HCT116 (cell line): ENCODE data around the gene IPO13. TPM values are rescaled to one million over a fixed set of nuclear protein-coding genes. Genes with fewer than 3 reads are reported as not detected.
A peak's percentile ranks its signal among the peaks of the same experiment; 100 is the strongest.

Source experiments
- ATAC-seq: fragments of 200-7000 bp; cut with Tn5 transposase; 2 replicates; pipeline ENCODE4 v1.9.1; 2020; ENCODE audit warnings: mild to moderate bottlenecking, moderate library complexity
- BruUV-seq: library from RNA; stranded (reverse); fragments of 400-500 nt; replicated peaks from 2 replicates; lab custom pipeline; 2021; lab: Mats Ljungman, UMichigan
- CTCF ChIA-PET: fragments of 300-600 bp; sonication (Branson Sonifier 250); formaldehyde crosslinking; loops from one replicate; lab custom pipeline; 2021; ENCODE audit warnings: antibody characterized with exemption; lab: Charles Lee
- POLR2A ChIA-PET: fragments of 300-600, 350-600 bp; sonication (Branson Sonifier 250); formaldehyde crosslinking; loops from one replicate; lab custom pipeline; 2021; ENCODE audit warnings: antibody characterized with exemption; lab: Charles Lee
- RAD21 ChIA-PET, 2 experiments: fragments of 300-600 bp; sonication (Branson Sonifier 250); formaldehyde crosslinking; loops; one replicate each; lab custom pipeline; 2023; ENCODE audit warnings: low total read pairs in 2 of 2; ENCODE audit not compliant: uncharacterized antibody in 2 of 2, unreplicated experiment in 2 of 2, low non-redundant PET in 1 of 2; lab: Charles Lee
- DNase-seq: peaks from one replicate; pipeline ENCODE4 v3.0.0-alpha.2; 2010; ENCODE audit warnings: low read depth, low spot score
- H2AFZ ChIP-seq: fragments of 200-600 bp; shearing (Covaris generic), sonication (generic); 2 replicates; pipeline ENCODE4 v1.6.1; 2017; ENCODE audit warnings: low read depth, mixed run types, mixed read lengths, antibody characterized with exemption, low read length; ENCODE audit not compliant: poor library complexity, severe bottlenecking
- H3K27ac ChIP-seq: 2 replicates; pipeline ENCODE4 v1.5.1; 2012; ENCODE audit warnings: low read depth, low read length
- H3K27me3 ChIP-seq: fragments of 200-600 bp; sonication (generic); 2 replicates; pipeline ENCODE4 v1.6.1; 2016; ENCODE audit warnings: mixed run types, low read length, mixed read lengths; ENCODE audit not compliant: insufficient read depth
- H3K36me3 ChIP-seq, 2 experiments: fragments of 200-500 bp in 1 of 2; fragments of 200-600 bp in 1 of 2; sonication (Bioruptor generic) in 1 of 2; sonication (generic) in 1 of 2; 2 replicates each; pipeline versions ENCODE4 v1.5.1 to v1.6.1; 2014 to 2016; ENCODE audit warnings: low read length in 2 of 2, inconsistent platforms in 1 of 2, mixed read lengths in 1 of 2, mixed run types in 1 of 2; ENCODE audit not compliant: insufficient read depth in 2 of 2, control insufficient read depth in 1 of 2
- H3K4me1 ChIP-seq, 2 experiments: fragments of 200-600 bp in 1 of 2; sonication (generic) in 1 of 2; 2 replicates each; pipeline versions ENCODE4 v1.5.1 to v1.6.1; 2012 to 2017; ENCODE audit warnings: low read length in 2 of 2, inconsistent platforms in 1 of 2, mild to moderate bottlenecking in 1 of 2, mixed read lengths in 1 of 2, mixed run types in 1 of 2, moderate library complexity in 1 of 2; ENCODE audit not compliant: insufficient read depth in 2 of 2, control insufficient read depth in 1 of 2
- H3K4me2 ChIP-seq: fragments of 200-600 bp; sonication (generic); 2 replicates; pipeline ENCODE4 v1.6.1; 2017; ENCODE audit warnings: mixed run types, low read length, mixed read lengths
- H3K4me3 ChIP-seq, 2 experiments: fragments of 200-600 bp in 1 of 2; sonication (generic) in 1 of 2; replicated peaks in 1 of 2; 2 replicates each; pipeline ENCODE4 v1.5.1; 2011 to 2016; ENCODE audit warnings: low read length in 2 of 2, control low read depth in 1 of 2, low read depth in 1 of 2, mild to moderate bottlenecking in 1 of 2, mixed read lengths in 1 of 2, mixed run types in 1 of 2
- H3K79me2 ChIP-seq: fragments of 200-600 bp; sonication (generic); 2 replicates; pipeline ENCODE4 v1.6.1; 2017; ENCODE audit warnings: mild to moderate bottlenecking, mixed run types, low read length, moderate library complexity, mixed read lengths; ENCODE audit not compliant: insufficient read depth
- H3K9ac ChIP-seq: fragments of 200-600 bp; sonication (generic); 2 replicates; pipeline ENCODE4 v1.6.1; 2016; ENCODE audit warnings: low read length, mixed read lengths
- H3K9me2 ChIP-seq: fragments of 200-600 bp; sonication (generic), shearing (Covaris generic); 2 replicates; pipeline ENCODE4 v1.6.1; 2017; ENCODE audit warnings: mixed run types, mild to moderate bottlenecking, moderate library complexity; ENCODE audit not compliant: insufficient read depth
- H3K9me3 ChIP-seq, 2 experiments: fragments of 200-500 bp in 1 of 2; fragments of 200-600 bp in 1 of 2; sonication (Bioruptor generic) in 1 of 2; sonication (generic) in 1 of 2; 2 replicates each; pipeline ENCODE4 v1.6.1; 2014 to 2017; ENCODE audit warnings: low read length in 2 of 2, mixed read lengths in 2 of 2, inconsistent platforms in 1 of 2, low read depth in 1 of 2, mild to moderate bottlenecking in 1 of 2, mixed run types in 1 of 2, moderate library complexity in 1 of 2; ENCODE audit not compliant: control insufficient read depth in 1 of 2, insufficient read depth in 1 of 2
- H4K20me1 ChIP-seq: fragments of 200-600 bp; sonication (generic), shearing (Covaris generic); 2 replicates; pipeline ENCODE4 v1.6.1; 2017; ENCODE audit warnings: mixed run types, mild to moderate bottlenecking, moderate library complexity; ENCODE audit not compliant: insufficient read depth
- CEBPB ChIP-seq: IDR thresholded peaks from 2 replicates; pipeline ENCODE4 v1.6.1; 2012; ENCODE audit warnings: low read depth
- EGR1 ChIP-seq: IDR thresholded peaks from 2 replicates; pipeline ENCODE4 v1.6.1; 2012; ENCODE audit warnings: low read depth
- FOSL1 ChIP-seq: IDR thresholded peaks from 2 replicates; pipeline ENCODE4 v1.6.1; 2012; ENCODE audit warnings: low read depth
- POLR2A ChIP-seq: IDR thresholded peaks from 2 replicates; pipeline ENCODE4 v1.7.0; 2011; ENCODE audit warnings: borderline replicate concordance; ENCODE audit not compliant: insufficient read depth, insufficient read length; ENCODE audit errors: extremely low read depth
- POLR2AphosphoS5 ChIP-seq: IDR thresholded peaks from 2 replicates; pipeline ENCODE4 v1.6.1; 2011; ENCODE audit warnings: mild to moderate bottlenecking, low read depth, low read length, moderate library complexity
- REST ChIP-seq: IDR thresholded peaks from 2 replicates; pipeline ENCODE4 v1.6.1; 2012; ENCODE audit warnings: low read depth
- SIN3A ChIP-seq: IDR thresholded peaks from 2 replicates; pipeline ENCODE4 v1.6.1; 2012; ENCODE audit warnings: low read depth
- SP1 ChIP-seq: IDR thresholded peaks from 2 replicates; pipeline ENCODE4 v1.6.1; 2012; ENCODE audit warnings: low read depth
- YY1 ChIP-seq: IDR thresholded peaks from 2 replicates; pipeline ENCODE4 v1.6.1; 2011; ENCODE audit warnings: low read length, low read depth, moderate library complexity, mild to moderate bottlenecking; ENCODE audit not compliant: insufficient replicate concordance; ENCODE audit errors: extremely low read depth
- intact Hi-C: fragments of 100-400 bp; cut with micrococcal nuclease; formaldehyde crosslinking; loops from 2 replicates; pipeline ENCODE4 v1.10.0; 2022
- total RNA-seq: library from RNA; stranded (reverse); gene quantifications from one replicate; pipeline ENCODE4 v1.2.1, GENCODE V29; 2021; ENCODE audit not compliant: unreplicated experiment

The IPO13 gene
- total RNA-seq, 1 experiment from 2014 or later: 18.7 TPM

GRCh38 chr1:43970911-43971310 lies 24.2 kb downstream of the IPO13 start:
- H3K9ac ChIP-seq: peak overlapping the region; percentile 85
- no TSS peak for BruUV-seq
- CTCF ChIA-PET: no interaction called here

GRCh38 chr1:43971336-43971980 lies 24.7 kb downstream of the IPO13 start:
- RAD21 ChIA-PET: no interaction called here
- BruUV-seq: no TSS peak
- Histone ChIP-seq H4K20me1 (no peaks in the 10 kb centered on the region), H3K27ac (no peak overlapping the region), H3K9me3 (no peaks in the 10 kb centered on the region), H2AFZ (no peak overlapping the region), H3K9ac (no peak overlapping the region; the same call in 1 of the 2 replicates), H3K9me2 (no peaks in the 10 kb centered on the region), H3K4me3 (peak overlapping the region; percentile 94 to 99; a peak in 3 of 4 replicates), H3K36me3 (peaks cover 9 to 33% of the 10 kb centered on the region in 2 experiments; a peak in 3 of 4 replicates), H3K4me2 (peak overlapping the region; percentile 93), H3K79me2 (peaks cover 34% of the 10 kb centered on the region), H3K27me3 (no peaks in the 10 kb centered on the region), H3K4me1 (peaks cover 17 to 41% of the 10 kb centered on the region in 2 experiments)
- POLR2A ChIA-PET: no interaction called here
- CTCF ChIA-PET: no interaction called here
- DNase-seq (no peak), ATAC-seq (no peak)
- intact Hi-C loops: no loop called here
- TF ChIP-seq POLR2A: no peak
- no peak for TF ChIP-seq YY1
- TF ChIP-seq POLR2AphosphoS5: no peak
- TF ChIP-seq SP1: no peak
- no peak for TF ChIP-seq REST
- no peak for TF ChIP-seq EGR1
- no peak for TF ChIP-seq CEBPB

More at GRCh38 chr1:43970911-43971310, 24.2 kb downstream of the IPO13 start:
- Histone ChIP-seq H3K36me3 (peaks cover 9 to 29% of the 10 kb centered on the region in 2 experiments; a peak in 3 of 4 replicates), H3K27ac (no peak overlapping the region), H4K20me1 (no peaks in the 10 kb centered on the region), H3K4me1 (peaks cover 13 to 36% of the 10 kb centered on the region in 2 experiments), H3K9me2 (no peaks in the 10 kb centered on the region), H3K4me2 (peak overlapping the region; percentile 93), H3K79me2 (peaks cover 29% of the 10 kb centered on the region), H3K4me3 (peak overlapping the region; percentile 94 to 99), H3K9me3 (no peaks in the 10 kb centered on the region), H3K27me3 (no peaks in the 10 kb centered on the region), H2AFZ (no peak overlapping the region)
- TF ChIP-seq SIN3A (no peak), SP1 (no peak), FOSL1 (no peak)
- DNase-seq (no peak), ATAC-seq (no peak)
- ChIA-PET RAD21 (no interaction called here), POLR2A (no interaction called here)
- intact Hi-C loops: no loop called here
